Lung microvascular endothelial cell (primary cell): ENCODE data around the gene SDK1. TPM values are rescaled to one million over a fixed set of nuclear protein-coding genes. Genes with fewer than 3 reads are reported as not detected.

Experiments used
- DNase-seq, 2 donors: peaks; one replicate each; pipeline versions ENCODE4 v3.0.0 to v3.0.0-alpha.2; 2010; ENCODE audit warnings: low read depth in 2 of 2
- total RNA-seq: library from RNA; depleted of rRNA; stranded (reverse); fragments of >200 nt; gene quantifications from 2 replicates; pipeline ENCODE4 v1.2.1, GENCODE V29; 2014

SDK1 gene
- total RNA-seq, 1 donor from 2014 or later: 0.79 TPM

GRCh38 chr7:3289996-3290395 is 11.1 kb upstream of the SDK1 start:
- DNase-seq: no peak

GRCh38 chr7:3292694-3293093 is 8.4 kb upstream of the SDK1 start:
- DNase-seq: no peak

- no peak for DNase-seq
Measured at GRCh38 chr7:3294432-3295100, 6.5 kb upstream of the SDK1 start.

GRCh38 chr7:3297105-3297819 is 3.8 kb upstream of the SDK1 start:
- DNase-seq: no peak

- peak in 1 of 2 donors; percentile 0 for DNase-seq
Measured at GRCh38 chr7:3300221-3300650, 816 bp upstream of the SDK1 start.

- no peak for DNase-seq
Measured at GRCh38 chr7:3301449-3301731, 338 bp downstream of the SDK1 start.

- DNase-seq: peak; percentile 17
Measured at GRCh38 chr7:3301831-3302618, 973 bp downstream of the SDK1 start.

- DNase-seq: no peak
Measured at GRCh38 chr7:3302681-3303320, 1.7 kb downstream of the SDK1 start.

- DNase-seq: no peak
Measured at GRCh38 chr7:3304131-3304530, 3.1 kb downstream of the SDK1 start.

- DNase-seq: no peak
Measured at GRCh38 chr7:3307435-3307834, 6.4 kb downstream of the SDK1 start.

- no peak for DNase-seq
Measured at GRCh38 chr7:3309140-3309539, 8.1 kb downstream of the SDK1 start.

GRCh38 chr7:3309956-3310355 is 8.9 kb downstream of the SDK1 start:
- no peak for DNase-seq

- DNase-seq: peak in 1 of 2 donors; percentile 8
Measured at GRCh38 chr7:3310884-3311283, 9.8 kb downstream of the SDK1 start.

GRCh38 chr7:3312583-3312982 is 11.5 kb downstream of the SDK1 start:
- no peak for DNase-seq

- DNase-seq: no peak
Measured at GRCh38 chr7:3318874-3319273, 17.8 kb downstream of the SDK1 start.

- no peak for DNase-seq
Measured at GRCh38 chr7:3321206-3321605, 20.2 kb downstream of the SDK1 start.

- no peak for DNase-seq
Measured at GRCh38 chr7:3321745-3322144, 20.7 kb downstream of the SDK1 start.

GRCh38 chr7:3326246-3326645 is 25.2 kb downstream of the SDK1 start:
- DNase-seq: no peak

- no peak for DNase-seq
Measured at GRCh38 chr7:3327099-3327498, 26.0 kb downstream of the SDK1 start.

- DNase-seq: no peak
Measured at GRCh38 chr7:3327655-3328054, 26.6 kb downstream of the SDK1 start.

- no peak for DNase-seq
Measured at GRCh38 chr7:3332308-3332707, 31.3 kb downstream of the SDK1 start.

GRCh38 chr7:3333861-3334260 is 32.8 kb downstream of the SDK1 start:
- no peak for DNase-seq
